Activated CD8-positive, alpha-beta T cell treated with anti-CD3 and anti-CD28 coated beads for 36 hours (primary cell): ENCODE results near the gene HOXD8. TPM values are rescaled to one million over a fixed set of nuclear protein-coding genes. Genes with fewer than 3 reads are reported as not detected.

ENCODE experiments used
- ATAC-seq: fragments of 200-7000 bp; cut with Tn5 transposase; one replicate; pipeline ENCODE4 v1.10.0; 2021; ENCODE audit warnings: mild to moderate bottlenecking, moderate library complexity
- CTCF ChIA-PET: fragments of 350-600 bp; sonication (Branson Sonifier 250); formaldehyde crosslinking; loops from one replicate; lab custom pipeline; 2021; ENCODE audit warnings: antibody characterized with exemption; lab: Charles Lee
- POLR2A ChIA-PET: fragments of 350-600 bp; sonication (Branson Sonifier 250); formaldehyde crosslinking; loops from one replicate; lab custom pipeline; 2021; ENCODE audit warnings: antibody characterized with exemption; lab: Charles Lee
- DNase-seq: peaks from one replicate; pipeline ENCODE4 v3.0.0-alpha.2; 2020
- H3K27ac Mint-ChIP-seq: one replicate; pipeline ENCODE4 v1.8.0; 2021; ENCODE audit warnings: mild to moderate bottlenecking, mixed read lengths
- H3K27me3 Mint-ChIP-seq: one replicate; pipeline ENCODE4 v1.8.0; 2021; ENCODE audit warnings: mixed read lengths
- H3K36me3 Mint-ChIP-seq: one replicate; pipeline ENCODE4 v1.8.0; 2021; ENCODE audit warnings: low read depth, mixed read lengths
- H3K4me1 Mint-ChIP-seq: one replicate; pipeline ENCODE4 v1.8.0; 2021; ENCODE audit warnings: low read depth, mixed read lengths
- H3K4me3 Mint-ChIP-seq: one replicate; pipeline ENCODE4 v1.8.0; 2021; ENCODE audit warnings: mild to moderate bottlenecking, moderate library complexity, mixed read lengths
- H3K9me3 Mint-ChIP-seq: one replicate; pipeline ENCODE4 v1.8.0; 2021; ENCODE audit warnings: mixed read lengths
- CTCF ChIP-seq: fragments of 200-600 bp; IDR thresholded peaks from one replicate; pipeline ENCODE4 v1.8.0; 2022; ENCODE audit warnings: antibody characterized with exemption, mild to moderate bottlenecking
- intact Hi-C: fragments of 100-400 bp; cut with micrococcal nuclease; formaldehyde crosslinking; loops from one replicate; pipeline ENCODE4 v1.10.0; 2022
- total RNA-seq, 2 experiments: library from RNA; stranded (reverse); gene quantifications; one replicate each; pipeline ENCODE4 v1.2.3, GENCODE V29; 2021

HOXD8 gene
- total RNA-seq, 2 experiments from 2014 or later: not detected

GRCh38 chr2:176124947-176125771 lies 4.3 kb upstream of the HOXD8 start:
- Mint-ChIP-seq H3K27me3 (peaks cover 72% of the 10 kb centered on the region), H3K36me3 (no peaks in the 10 kb centered on the region), H3K4me1 (peaks cover 22% of the 10 kb centered on the region), H3K9me3 (no peaks in the 10 kb centered on the region), H3K27ac (no peak overlapping the region), H3K4me3 (no peak overlapping the region)
- ChIA-PET POLR2A (no interaction called here), CTCF (interaction anchor here (0.9 to 9.8 kb wide), 11 partner anchors 10 to 1024 kb away, joined by 3 to 95 read pairs (median 21); partner anchors contain the start of gene HOXD10)
- no peak for ATAC-seq
- no peak for DNase-seq
- TF ChIP-seq CTCF: no peak
- intact Hi-C loops: loop anchor here (5.0 kb wide), 4 partner anchors 37 to 1022 kb away; no protein-coding TSS in a partner anchor

GRCh38 chr2:176125772-176126054 lies 3.8 kb upstream of the HOXD8 start:
- ChIA-PET POLR2A (no interaction called here), CTCF (interaction anchor here (0.9 to 9.8 kb wide), 13 partner anchors 10 to 1023 kb away, joined by 3 to 95 read pairs (median 18); partner anchors contain the start of gene HOXD10)
- intact Hi-C loops: loop anchor here (5.0 kb wide), 2 partner anchors 527 to 1022 kb away; no protein-coding TSS in a partner anchor
- Mint-ChIP-seq H3K4me1 (peaks cover 22% of the 10 kb centered on the region), H3K9me3 (no peaks in the 10 kb centered on the region), H3K36me3 (no peaks in the 10 kb centered on the region), H3K27ac (no peak overlapping the region), H3K27me3 (peaks cover 69% of the 10 kb centered on the region), H3K4me3 (no peak overlapping the region)
- no peak for ATAC-seq
- DNase-seq: no peak
- no peak for TF ChIP-seq CTCF

- no peak overlapping the region for H3K27ac Mint-ChIP-seq
- intact Hi-C loops: loop anchor here (5.0 kb wide), 2 partner anchors 525 to 1020 kb away; no protein-coding TSS in a partner anchor
Observed at GRCh38 chr2:176126929-176127773, 2.4 kb upstream of the HOXD8 start.

GRCh38 chr2:176127774-176128072 lies 1.8 kb upstream of the HOXD8 start:
- Mint-ChIP-seq H3K4me3 (no peak overlapping the region), H3K27ac (no peak overlapping the region), H3K4me1 (peaks cover 28% of the 10 kb centered on the region), H3K36me3 (no peaks in the 10 kb centered on the region), H3K27me3 (peaks cover 73% of the 10 kb centered on the region), H3K9me3 (no peaks in the 10 kb centered on the region)
- no peak for TF ChIP-seq CTCF
- intact Hi-C loops: loop anchor here (5.0 kb wide), 2 partner anchors 525 to 1020 kb away; no protein-coding TSS in a partner anchor
- ATAC-seq (no peak), DNase-seq (no peak)
- POLR2A ChIA-PET: interaction anchor here (0.6 kb wide), 2 partner anchors 263 to 860 kb away, joined by 3 read pairs; no protein-coding TSS in a partner anchor
- CTCF ChIA-PET: interaction anchor here (0.6 to 9.8 kb wide), 29 partner anchors 9 to 1034 kb away, joined by 3 to 95 read pairs (median 8); partner anchors contain the start of genes HOXD10 and HOXD4

More at GRCh38 chr2:176126929-176127773, 2.4 kb upstream of the HOXD8 start:
- peak; percentile 81 for DNase-seq
- Mint-ChIP-seq H3K27me3 (peaks cover 71% of the 10 kb centered on the region), H3K9me3 (no peaks in the 10 kb centered on the region), H3K4me1 (peaks cover 26% of the 10 kb centered on the region), H3K4me3 (no peak overlapping the region), H3K36me3 (no peaks in the 10 kb centered on the region)
- CTCF ChIA-PET: interaction anchor here (0.6 to 9.8 kb wide), 53 partner anchors 9 to 1038 kb away, joined by 3 to 95 read pairs (median 4); partner anchors contain the start of genes EVX2, HOXD10 and HOXD4
- no peak for ATAC-seq
- TF ChIP-seq CTCF: peak; percentile 90
- POLR2A ChIA-PET: interaction anchor here (0.6 to 1.1 kb wide), 4 partner anchors 264 to 861 kb away, joined by 3 read pairs; no protein-coding TSS in a partner anchor
